Measurements from ENCODE around the gene TRIM62. TPM values are rescaled to one million over a fixed set of nuclear protein-coding genes. Genes with fewer than 3 reads are reported as not detected.

TRIM62 gene
- total RNA-seq, 4 donors from 2014 or later = 4.0 to 9.0 (median 5.5) TPM

- WGBS, 2 donors (ENCODE audit: low coverage in 1 of 2) = 96 to 100% methylated on average over 2 to 4 of the region's 4 CpGs
- H3K4me3 ChIP-seq = no peak overlapping the region
- H3K9me3 ChIP-seq = no peaks in the 10 kb centered on the region
- H3K27ac ChIP-seq = no peak overlapping the region
- H3K4me1 ChIP-seq = peaks cover 0 to 15% (median 0%) of the 10 kb centered on the region in 3 donors
- H3K36me3 ChIP-seq = peaks cover 0 to 50% of the 10 kb centered on the region in 2 donors
- TF ChIP-seq EP300 (IDR thresholded peaks at IDR 0.05) = no peak
- no peak for TF ChIP-seq POLR2AphosphoS5 (IDR thresholded peaks at IDR 0.05)
- TF ChIP-seq CTCF (IDR thresholded peaks at IDR 0.05) = no peak
- TF ChIP-seq POLR2A (IDR thresholded peaks at IDR 0.05) = no peak
- H3K27me3 ChIP-seq = no peaks in the 10 kb centered on the region
- ATAC-seq = no peak
Measured at GRCh38 chr1:33167650-33168447, 14.0 kb downstream of the TRIM62 start.

DNA sequence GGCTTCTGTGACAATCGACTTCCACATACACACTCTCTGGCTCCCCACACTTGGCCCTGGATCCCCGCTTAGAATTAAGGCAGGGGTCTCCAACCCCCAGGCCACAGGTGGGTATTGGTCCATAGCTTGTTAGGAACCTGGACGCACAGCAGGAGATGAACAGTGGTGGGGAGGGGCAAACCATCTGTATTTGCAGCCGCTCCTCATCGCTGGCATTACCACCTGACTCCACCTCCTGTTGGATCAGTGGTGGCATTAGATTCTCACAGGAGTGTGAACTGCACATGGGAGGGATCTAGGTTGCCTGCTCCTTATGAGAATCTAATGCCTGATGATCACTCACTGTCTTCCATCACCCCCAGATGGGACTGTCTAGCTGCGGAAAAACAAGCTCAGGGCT, 16.0 kb downstream of the TRIM62 start:
- Histone ChIP-seq H3K4me3 (no peak overlapping the region), H3K9me3 (no peaks in the 10 kb centered on the region), H3K27ac (no peak overlapping the region), H3K27me3 (no peaks in the 10 kb centered on the region), H3K4me1 (peaks cover 0 to 24% (median 6%) of the 10 kb centered on the region in 3 donors), H3K36me3 (peaks cover 0 to 50% of the 10 kb centered on the region in 2 donors)
- TF ChIP-seq CTCF (IDR thresholded peaks at IDR 0.05) (no peak), POLR2A (IDR thresholded peaks at IDR 0.05) (no peak)
- WGBS, 2 donors (ENCODE audit: low coverage in 1 of 2) = 96 to 98% methylated on average over 3 to 5 of the region's 6 CpGs
- ATAC-seq = no peak

DNA sequence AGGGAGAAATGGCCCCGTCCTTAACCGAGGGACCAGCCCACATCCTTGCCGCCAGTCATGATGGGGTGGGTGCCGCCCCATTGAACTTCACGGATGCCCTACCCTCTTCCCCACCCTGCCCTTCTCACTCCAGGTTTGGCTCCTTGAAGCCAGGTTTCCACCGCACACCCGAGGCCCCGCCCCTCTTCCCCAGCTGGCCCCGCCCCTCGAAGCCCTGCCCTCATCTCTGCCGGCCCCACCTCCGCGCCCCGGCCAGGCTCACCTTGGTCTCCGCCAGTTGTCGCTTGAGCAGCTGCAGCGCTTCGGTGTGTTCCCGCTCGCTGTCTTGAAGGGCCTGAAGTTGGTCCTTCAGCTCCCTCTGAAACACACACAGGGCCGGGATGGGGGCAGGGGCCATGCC, 16.6 kb downstream of the TRIM62 start:
- TF ChIP-seq EP300 (IDR thresholded peaks at IDR 0.05) (no peak), POLR2A (IDR thresholded peaks at IDR 0.05) (no peak), CTCF (IDR thresholded peaks at IDR 0.05) (no peak), POLR2AphosphoS5 (IDR thresholded peaks at IDR 0.05) (no peak)
- 87 to 90% methylated on average over 2 to 5 of the region's 21 CpGs for WGBS, 2 donors (ENCODE audit: low coverage in 1 of 2)
- no peak for ATAC-seq
- H3K27ac ChIP-seq = no peak overlapping the region
- H3K4me3 ChIP-seq = no peak overlapping the region
- H3K27me3 ChIP-seq = no peaks in the 10 kb centered on the region
- H3K4me1 ChIP-seq = peaks cover 0 to 23% (median 6%) of the 10 kb centered on the region in 3 donors
- peaks cover 0 to 50% of the 10 kb centered on the region in 2 donors for H3K36me3 ChIP-seq
- no peaks in the 10 kb centered on the region for H3K9me3 ChIP-seq

DNA sequence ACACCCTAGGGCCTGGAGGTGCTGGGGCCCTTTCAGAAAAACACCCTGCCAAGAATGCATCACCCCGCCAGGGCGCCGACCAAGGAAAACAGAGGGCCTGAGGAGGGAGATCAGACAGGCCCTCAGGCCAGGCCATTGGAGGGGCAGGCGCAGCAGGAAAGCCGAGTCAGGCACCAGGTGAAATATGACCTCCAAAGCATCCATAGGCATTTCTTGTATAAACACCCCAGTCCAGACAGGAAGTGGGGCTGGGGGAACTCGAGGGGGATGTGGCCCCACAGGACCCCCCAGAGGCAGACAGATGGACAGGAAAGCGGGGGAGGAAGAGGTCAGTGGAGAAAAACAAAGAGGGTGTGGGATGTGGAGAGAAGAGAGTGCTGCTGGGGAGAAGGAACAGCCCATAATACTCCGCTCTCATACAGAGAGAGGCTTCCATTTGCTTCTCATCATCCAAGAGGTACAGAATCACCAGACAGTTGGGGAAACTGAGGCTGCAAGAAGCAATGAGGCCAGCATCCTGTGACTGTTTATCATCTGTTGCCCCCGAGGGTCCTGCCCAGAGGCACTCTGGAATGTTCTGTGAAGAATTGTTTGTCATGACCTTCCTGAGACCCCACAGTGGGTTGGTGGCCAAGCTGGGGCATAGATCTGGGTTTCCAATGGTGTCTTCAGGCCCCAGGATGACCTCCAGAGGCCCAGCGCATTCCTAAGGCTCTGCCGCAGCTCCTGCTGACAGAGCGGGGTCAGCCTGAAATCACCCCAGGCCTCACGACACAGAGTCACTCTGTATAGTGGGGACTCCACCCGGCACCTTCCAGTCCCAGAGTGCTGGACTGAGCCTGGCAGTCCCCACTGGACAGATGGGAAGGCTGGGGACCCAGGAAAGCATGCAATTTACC, 18.0 kb downstream of the TRIM62 start:
- TF ChIP-seq CTCF (IDR thresholded peaks at IDR 0.05) = no peak
- TF ChIP-seq EP300 (IDR thresholded peaks at IDR 0.05) = no peak
- no peak for TF ChIP-seq POLR2AphosphoS5 (IDR thresholded peaks at IDR 0.05)
- TF ChIP-seq POLR2A (IDR thresholded peaks at IDR 0.05) = no peak
- H3K27me3 ChIP-seq = no peaks in the 10 kb centered on the region
- peaks cover 0 to 13% (median 6%) of the 10 kb centered on the region in 3 donors for H3K4me1 ChIP-seq
- H3K27ac ChIP-seq = no peak overlapping the region
- no peaks in the 10 kb centered on the region for H3K9me3 ChIP-seq
- WGBS, 2 donors (ENCODE audit: low coverage in 1 of 2) = 83 to 86% methylated on average over 3 to 4 of the region's 14 CpGs
- H3K4me3 ChIP-seq = no peak overlapping the region
- H3K36me3 ChIP-seq = peaks cover 0 to 57% of the 10 kb centered on the region in 2 donors
- no peak for ATAC-seq

Measured in gastroesophageal sphincter (tissue), 4 donors.